HepG2 (cell line): ENCODE data around the gene HEXD. TPM values are rescaled to one million over a fixed set of nuclear protein-coding genes. Genes with fewer than 3 reads are reported as not detected.

Experiments used
- ATAC-seq: fragments of 200-7000 bp; cut with Tn5 transposase; 3 replicates; pipeline ENCODE4 v1.9.1; 2020; ENCODE audit warnings: mild to moderate bottlenecking, moderate library complexity
- BruUV-seq: library from RNA; stranded (reverse); fragments of 400-500 nt; replicated peaks from 2 replicates; lab custom pipeline; 2021; lab: Mats Ljungman, UMichigan
- CTCF ChIA-PET: fragments of 300-600 bp; formaldehyde crosslinking; extraction: SDS; loops from one replicate; lab custom pipeline; 2021; ENCODE audit warnings: low total read pairs, inconsistent platforms, low intra/inter-chr PET ratio; lab: Yijun Ruan, JAX
- POLR2A ChIA-PET: fragments of 350-600 bp; sonication (Branson Sonifier 250); formaldehyde crosslinking; loops from one replicate; lab custom pipeline; 2020; ENCODE audit warnings: antibody characterized with exemption, inconsistent platforms; lab: Yijun Ruan, JAX
- DNase-seq: peaks from one replicate; pipeline ENCODE4 v3.0.0-alpha.2; 2015; ENCODE audit warnings: low spot score
- FAIRE-seq: peaks from 3 replicates; lab custom pipeline; 2011; peaks lifted over from hg19 to GRCh38; lab: Jason Lieb, UNC
- H2AFZ ChIP-seq: one replicate; pipeline ENCODE4 v1.6.1; 2011; ENCODE audit warnings: low read length, inconsistent platforms
- H3K27ac ChIP-seq: fragments of 300-600 bp; 3 replicates; pipeline ENCODE4 v1.8.0; 2011; ENCODE audit warnings: mixed run types, mild to moderate bottlenecking, mixed read lengths, low read length, inconsistent platforms; ENCODE audit not compliant: insufficient read depth; ENCODE audit errors: extremely low read length
- H3K27me3 ChIP-seq, 2 experiments: fragments of 200-600 bp in 1 of 2; 2 replicates in 1 of 2; 3 replicates in 1 of 2; pipeline versions ENCODE4 v1.6.0 to v1.8.0; 2011; ENCODE audit warnings: low read length in 2 of 2, mild to moderate bottlenecking in 2 of 2, moderate library complexity in 2 of 2, inconsistent platforms in 1 of 2; ENCODE audit not compliant: insufficient read depth in 2 of 2, control insufficient read depth in 1 of 2
- H3K36me3 ChIP-seq, 2 experiments: fragments of 200-600 bp in 1 of 2; replicated peaks in 1 of 2; 2 replicates in 1 of 2; 3 replicates in 1 of 2; pipeline versions ENCODE4 v1.5.1 to v1.8.0; 2011; ENCODE audit warnings: low read length in 2 of 2, inconsistent platforms in 1 of 2; ENCODE audit not compliant: insufficient read depth in 2 of 2, control insufficient read depth in 1 of 2
- H3K4me1 ChIP-seq: 2 replicates; pipeline ENCODE4 v1.5.1; 2012; ENCODE audit warnings: low read length, inconsistent platforms; ENCODE audit not compliant: insufficient read depth
- H3K4me2 ChIP-seq: 2 replicates; pipeline ENCODE4 v1.6.0; 2011; ENCODE audit warnings: low read depth, low read length, inconsistent platforms
- H3K4me3 ChIP-seq, 3 experiments: fragments of 200-600 bp in 1 of 3; sonication (generic), shearing (Covaris generic) in 1 of 3; replicated peaks in 1 of 3; 2 replicates each; pipeline ENCODE4 v1.5.1; 2011 to 2016; ENCODE audit warnings: low read length in 3 of 3, inconsistent platforms in 2 of 3, low read depth in 2 of 3, mild to moderate bottlenecking in 2 of 3, control low read depth in 1 of 3, mixed read lengths in 1 of 3; ENCODE audit not compliant: insufficient read depth in 1 of 3
- H3K79me2 ChIP-seq: one replicate; pipeline ENCODE4 v1.6.1; 2011; ENCODE audit warnings: low read length, inconsistent platforms; ENCODE audit not compliant: insufficient read depth
- H3K9ac ChIP-seq: 2 replicates; pipeline ENCODE4 v1.6.0; 2011; ENCODE audit warnings: mild to moderate bottlenecking, low read depth, low read length, inconsistent platforms; ENCODE audit not compliant: insufficient read depth
- H3K9me3 ChIP-seq: 2 replicates; pipeline ENCODE4 v1.5.1; 2012; ENCODE audit warnings: mild to moderate bottlenecking, low read length
- H4K20me1 ChIP-seq: 2 replicates; pipeline ENCODE4 v1.6.0; 2011; ENCODE audit warnings: inconsistent platforms, mild to moderate bottlenecking, low read length, moderate library complexity; ENCODE audit not compliant: insufficient read depth
- HDAC1 ChIP-seq: sonication (generic); formaldehyde crosslinking; IDR thresholded peaks from 2 replicates; pipeline ENCODE4 v1.5.1; 2020; ENCODE audit warnings: mild to moderate bottlenecking, missing genetic modification reagents
- HNF1B ChIP-seq: sonication (generic); formaldehyde crosslinking; IDR thresholded peaks from 2 replicates; pipeline ENCODE4 v1.5.1; 2020; ENCODE audit warnings: mild to moderate bottlenecking, moderate library complexity, missing genetic modification reagents
- KAT2B ChIP-seq: fragments of 150-350 bp; IDR thresholded peaks from 2 replicates; pipeline ENCODE4 v1.6.1; 2014; ENCODE audit warnings: low read depth, low read length, borderline replicate concordance
- KDM5A ChIP-seq: fragments of 200-600 bp; sonication (generic); IDR thresholded peaks from 2 replicates; pipeline ENCODE4 v1.7.0; 2018; ENCODE audit warnings: antibody characterized with exemption, mild to moderate bottlenecking, low read length, borderline replicate concordance
- KLF11 ChIP-seq: IDR thresholded peaks from 2 replicates; pipeline ENCODE4 v1.6.1; 2016; ENCODE audit warnings: missing compliant biosample characterization
- MZF1 ChIP-seq: sonication (generic); formaldehyde crosslinking; IDR thresholded peaks from 2 replicates; pipeline ENCODE4 v1.8.1; 2023; ENCODE audit warnings: mild to moderate bottlenecking, missing genetic modification reagents, borderline replicate concordance
- NFE2L1 ChIP-seq: sonication (generic); formaldehyde crosslinking; IDR thresholded peaks from 2 replicates; pipeline ENCODE4 v1.4.0; 2020; ENCODE audit warnings: missing genetic modification reagents, mild to moderate bottlenecking, borderline replicate concordance
- REL ChIP-seq: sonication (generic); formaldehyde crosslinking; conservative IDR thresholded peaks from 2 replicates; pipeline ENCODE4 v1.8.0; 2022; ENCODE audit warnings: mild to moderate bottlenecking, missing genetic modification reagents, moderate library complexity
- SMC3 ChIP-seq: IDR thresholded peaks from 2 replicates; pipeline ENCODE4 v1.6.1; 2011; ENCODE audit warnings: low read length, improper control_type of control experiment
- SP1 ChIP-seq, 2 experiments: fragments of 450-650 bp in 1 of 2; sonication (generic) in 1 of 2; formaldehyde crosslinking in 1 of 2; IDR thresholded peaks; 2 replicates each; pipeline versions ENCODE4 v1.4.0 to v1.6.1; 2016 to 2020; ENCODE audit warnings: missing genetic modification reagents in 1 of 2
- TBX2 ChIP-seq: sonication (generic); formaldehyde crosslinking; IDR thresholded peaks from 2 replicates; pipeline ENCODE4 v1.5.0; 2020; ENCODE audit warnings: missing genetic modification reagents, mild to moderate bottlenecking, borderline replicate concordance
- ZBTB34 ChIP-seq: sonication (generic); formaldehyde crosslinking; IDR thresholded peaks from 2 replicates; pipeline ENCODE4 v1.8.0; 2022; ENCODE audit warnings: mild to moderate bottlenecking, missing genetic modification reagents
- ZBTB38 ChIP-seq: sonication (generic); formaldehyde crosslinking; IDR thresholded peaks from 2 replicates; pipeline ENCODE4 v1.5.1; 2020; ENCODE audit warnings: mild to moderate bottlenecking, missing genetic modification reagents
- ZC3H4 ChIP-seq: sonication (generic); formaldehyde crosslinking; IDR thresholded peaks from 2 replicates; pipeline ENCODE4 v1.4.0; 2020; ENCODE audit warnings: missing genetic modification reagents, borderline replicate concordance
- ZFP1 ChIP-seq: IDR thresholded peaks from 2 replicates; pipeline ENCODE4 v1.6.1; 2016
- ZNF3 ChIP-seq: IDR thresholded peaks from 2 replicates; pipeline ENCODE4 v1.7.0; 2017; ENCODE audit warnings: inconsistent platforms
- ZNF558 ChIP-seq: sonication (generic); formaldehyde crosslinking; IDR thresholded peaks from 2 replicates; pipeline ENCODE4 v1.9.0; 2022; ENCODE audit warnings: mild to moderate bottlenecking, missing genetic modification reagents, borderline replicate concordance
- ZNF580 ChIP-seq: IDR thresholded peaks from 2 replicates; pipeline ENCODE4 v1.6.1; 2016; ENCODE audit warnings: low read depth, borderline replicate concordance
- ZNF713 ChIP-seq: sonication (generic); formaldehyde crosslinking; IDR thresholded peaks from 2 replicates; pipeline ENCODE4 v1.4.0; 2020; ENCODE audit warnings: mild to moderate bottlenecking, missing genetic modification reagents
- WGBS: methylation state at CpG from one replicate; pipeline ENCODE4 v1.1.6; 2017; ENCODE audit warnings: low lambda C conversion rate; 5-methylcytosine and 5-hydroxymethylcytosine counted together
- in situ Hi-C: cut with HindIII; loops from 2 replicates; pipeline ENCODE4 v1.10.0; 2017; ENCODE audit warnings: low pct_unique_long_range_greater_than_20kb; ENCODE audit not compliant: extremely low pct_ligation_motif_present
- intact Hi-C: fragments of 100-400 bp; cut with micrococcal nuclease; formaldehyde crosslinking; loops from one replicate; pipeline ENCODE4 v1.10.0; 2022; ENCODE audit not compliant: unreplicated experiment
- polyA plus RNA-seq, 8 experiments: library from polyadenylated mRNA; depleted of rRNA in 3 of 8; stranded (reverse) in 7 of 8; unstranded in 1 of 8; fragments of >200 nt; fragmentation: Illumina TruSeq in 4 of 8; extraction: Trizol in 4 of 8; gene quantifications; 2 replicates each; pipeline versions ENCODE4 v1.2.1 to v1.2.3, GENCODE V29; 2011 to 2016; ENCODE audit warnings: low read depth in 4 of 8, missing spikeins in 1 of 8, mixed read lengths in 1 of 8; ENCODE audit not compliant: insufficient read depth in 1 of 8
- total RNA-seq, 5 experiments: library from RNA; depleted of rRNA; stranded (reverse); fragments of >200 nt; fragmentation: Illumina TruSeq; extraction: Trizol; gene quantifications; 2 replicates each; pipeline ENCODE4 v1.2.3, GENCODE V29; 2016; ENCODE audit warnings: low read depth in 1 of 5
- TF ChIP-seq, protein P1 (sequence below): IDR thresholded peaks from 2 replicates; pipeline ENCODE4 v1.6.1; 2016; ENCODE audit warnings: missing compliant biosample characterization, missing genetic modification reagents, borderline replicate concordance

Gene HEXD
- total and polyA plus RNA-seq, 2 of the 13 experiments (the other 11 are each of a cell fraction or from before 2014, with no cell fraction given): 22.3 to 41.8 TPM

DNA sequence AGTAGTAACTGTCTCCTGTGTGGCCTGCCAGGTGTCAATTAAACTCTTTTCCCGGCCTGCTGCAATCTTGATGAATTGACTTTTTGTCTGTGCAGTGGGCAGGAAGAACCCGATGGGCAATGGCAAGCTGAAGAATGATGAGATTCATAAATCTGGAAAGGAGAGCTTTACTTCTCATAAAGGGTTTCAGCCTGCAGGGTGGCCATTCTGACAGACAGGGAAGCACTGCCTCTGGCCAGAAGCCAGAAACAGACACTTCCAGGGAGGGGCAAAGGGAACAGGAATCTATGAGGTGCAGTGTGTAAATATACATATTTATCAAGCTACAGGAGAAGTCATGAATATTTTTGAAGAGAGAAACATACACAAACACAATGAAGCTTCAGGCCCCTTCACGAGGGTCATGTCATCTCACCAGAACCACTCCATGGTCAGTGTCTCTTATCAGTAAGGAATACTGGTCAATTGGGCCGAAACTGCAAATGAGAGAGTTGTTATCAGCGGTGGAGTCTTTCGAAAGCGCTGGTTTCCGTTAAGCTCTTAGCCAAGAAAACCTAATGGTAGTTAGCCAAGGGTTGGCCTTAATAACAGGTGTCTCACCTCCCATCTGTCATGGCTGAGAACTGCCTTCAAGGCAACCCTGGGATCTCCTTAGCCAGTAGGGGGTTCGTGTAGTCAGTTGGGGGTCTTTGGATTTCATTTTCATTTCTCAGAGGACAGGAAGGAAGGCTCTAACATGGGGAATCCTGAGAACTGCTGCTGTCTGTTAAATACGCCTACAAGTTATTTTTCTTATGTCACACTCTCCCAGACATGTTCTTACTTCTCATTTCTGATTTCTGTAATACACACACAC lies 39.2 kb downstream of the HEXD start:
- no peaks in the 10 kb centered on the region for H3K9me3 ChIP-seq
- peak overlapping the region; percentile 97 for H3K4me2 ChIP-seq
- peak; percentile 69 for DNase-seq
- in situ Hi-C loops (no loop called here), intact Hi-C loops (no loop called here)
- peaks cover 6% of the 10 kb centered on the region; the same call in 1 of the 2 replicates for H4K20me1 ChIP-seq
- CTCF ChIA-PET: no interaction called here
- H3K79me2 ChIP-seq: peaks cover 10% of the 10 kb centered on the region
- peaks cover 4 to 17% of the 10 kb centered on the region in 2 experiments; a peak in 2 of 5 replicates for H3K36me3 ChIP-seq
- peak overlapping the region; percentile 96 for H3K27ac ChIP-seq
- peak overlapping the region; percentile 68 to 99 (median 83) for H3K4me3 ChIP-seq
- no peak for ATAC-seq
- H3K9ac ChIP-seq: peak overlapping the region; percentile 98
- FAIRE-seq: peak; percentile 56
- no TSS peak for BruUV-seq
- 4% methylated on average over 7 of the region's 10 CpGs for WGBS
- H2AFZ ChIP-seq: peak overlapping the region; percentile 24
- H3K27me3 ChIP-seq: no peaks in the 10 kb centered on the region
- H3K4me1 ChIP-seq: peaks cover 60% of the 10 kb centered on the region
- POLR2A ChIA-PET: interaction anchor here (0.7 to 1.9 kb wide), 10 partner anchors 37 to 165 kb away, joined by 3 to 6 read pairs (median 3); partner anchors contain the start of genes FOXK2, HEXD and OGFOD3
- no peak for TF ChIP-seq HDAC1 (CRISPR knock-in tag)
- no peak for TF ChIP-seq MZF1 (CRISPR knock-in tag)
- TF ChIP-seq ZNF3 (CRISPR knock-in tag): no peak
- 0 out of 2 replicates have a peak, but pooled peaks have one; percentile 29 for TF ChIP-seq TBX2 (CRISPR knock-in tag)
- TF ChIP-seq HNF1B (CRISPR knock-in tag): peak; percentile 54; the same call in 1 of the 2 replicates
- TF ChIP-seq, protein P1, sequence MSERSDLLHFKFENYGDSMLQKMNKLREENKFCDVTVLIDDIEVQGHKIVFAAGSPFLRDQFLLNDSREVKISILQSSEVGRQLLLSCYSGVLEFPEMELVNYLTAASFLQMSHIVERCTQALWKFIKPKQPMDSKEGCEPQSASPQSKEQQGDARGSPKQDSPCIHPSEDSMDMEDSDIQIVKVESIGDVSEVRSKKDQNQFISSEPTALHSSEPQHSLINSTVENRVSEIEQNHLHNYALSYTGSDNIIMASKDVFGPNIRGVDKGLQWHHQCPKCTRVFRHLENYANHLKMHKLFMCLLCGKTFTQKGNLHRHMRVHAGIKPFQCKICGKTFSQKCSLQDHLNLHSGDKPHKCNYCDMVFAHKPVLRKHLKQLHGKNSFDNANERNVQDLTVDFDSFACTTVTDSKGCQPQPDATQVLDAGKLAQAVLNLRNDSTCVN (CRISPR knock-in tag): no peak
- no peak for TF ChIP-seq KDM5A
- no peak for TF ChIP-seq ZBTB38 (CRISPR knock-in tag)
- TF ChIP-seq NFE2L1 (CRISPR knock-in tag): no peak
- TF ChIP-seq ZNF713 (CRISPR knock-in tag): no peak
- TF ChIP-seq ZNF558 (CRISPR knock-in tag): no peak
- TF ChIP-seq KLF11 (CRISPR knock-in tag): no peak
- TF ChIP-seq ZNF580 (CRISPR knock-in tag): no peak
- TF ChIP-seq SP1 (IDR thresholded peaks at IDR 0.05): no peak
- no peak for TF ChIP-seq SP1 (CRISPR knock-in tag; IDR thresholded peaks at IDR 0.05)
- peak; percentile 15; the same call in 1 of the 2 replicates for TF ChIP-seq ZBTB34 (CRISPR knock-in tag)
- TF ChIP-seq KAT2B: no peak
- TF ChIP-seq REL (CRISPR knock-in tag): no peak
- peak; percentile 19; the same call in 1 of the 2 replicates for TF ChIP-seq ZFP1
- TF ChIP-seq SMC3: 0 out of 2 replicates have a peak, but pooled peaks have one; percentile 1
- peak; percentile 96 for TF ChIP-seq ZC3H4 (CRISPR knock-in tag)
